Brain pericyte (primary cell): ENCODE results near the gene HSPA1L.
"Not testable (repeated sequence)": the region's sequence is repeated elsewhere in the genome, so short reads cannot be mapped to it uniquely, and the experiment has no call there.

Experiments used
- DNase-seq: peaks from one replicate; pipeline ENCODE4 v3.0.0-alpha.2; 2012; ENCODE audit warnings: low read depth, low spot score

Gene HSPA1L

GRCh38 chr6:31815025-31815838 lies at the start of gene HSPA1L, which contains the start of gene HSPA1A:
Gene HSPA1L, minus strand, starts transcription at chr6:31815283. Its CDS starts 3,311 bp downstream, at chr6:31811972.
Gene HSPA1A, plus strand, starts transcription at chr6:31815543. Its CDS starts 214 bp downstream, at chr6:31815757.
- DNase-seq, result peak; percentile 79

- no peak for DNase-seq
These were observed 49.7 kb upstream of the HSPA1L start for GRCh38 chr6:31864818-31865204.

DNA sequence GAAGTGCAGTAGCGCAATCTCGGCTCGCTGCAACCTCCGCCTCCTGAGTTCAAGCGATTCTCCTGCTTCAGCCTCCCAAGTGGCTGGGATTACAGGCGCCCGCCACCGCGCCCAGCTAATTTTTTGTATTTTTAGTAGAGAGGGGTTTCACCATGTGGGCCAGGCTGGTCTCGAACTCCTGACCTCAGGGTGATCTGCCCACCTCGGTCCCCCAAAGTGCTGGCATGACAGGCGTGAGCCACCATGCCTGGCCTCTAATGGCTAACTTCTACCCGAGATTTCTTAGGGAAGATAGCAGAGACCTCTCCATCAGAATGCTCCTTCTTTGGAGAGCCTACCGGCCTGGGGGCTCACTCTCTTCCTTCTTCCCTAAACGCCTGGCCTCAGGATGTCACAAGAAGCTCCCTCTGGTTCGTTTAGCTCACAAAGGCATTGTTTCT lies 49.1 kb upstream of the HSPA1L start:
- DNase-seq, result not testable (repeated sequence)

DNA sequence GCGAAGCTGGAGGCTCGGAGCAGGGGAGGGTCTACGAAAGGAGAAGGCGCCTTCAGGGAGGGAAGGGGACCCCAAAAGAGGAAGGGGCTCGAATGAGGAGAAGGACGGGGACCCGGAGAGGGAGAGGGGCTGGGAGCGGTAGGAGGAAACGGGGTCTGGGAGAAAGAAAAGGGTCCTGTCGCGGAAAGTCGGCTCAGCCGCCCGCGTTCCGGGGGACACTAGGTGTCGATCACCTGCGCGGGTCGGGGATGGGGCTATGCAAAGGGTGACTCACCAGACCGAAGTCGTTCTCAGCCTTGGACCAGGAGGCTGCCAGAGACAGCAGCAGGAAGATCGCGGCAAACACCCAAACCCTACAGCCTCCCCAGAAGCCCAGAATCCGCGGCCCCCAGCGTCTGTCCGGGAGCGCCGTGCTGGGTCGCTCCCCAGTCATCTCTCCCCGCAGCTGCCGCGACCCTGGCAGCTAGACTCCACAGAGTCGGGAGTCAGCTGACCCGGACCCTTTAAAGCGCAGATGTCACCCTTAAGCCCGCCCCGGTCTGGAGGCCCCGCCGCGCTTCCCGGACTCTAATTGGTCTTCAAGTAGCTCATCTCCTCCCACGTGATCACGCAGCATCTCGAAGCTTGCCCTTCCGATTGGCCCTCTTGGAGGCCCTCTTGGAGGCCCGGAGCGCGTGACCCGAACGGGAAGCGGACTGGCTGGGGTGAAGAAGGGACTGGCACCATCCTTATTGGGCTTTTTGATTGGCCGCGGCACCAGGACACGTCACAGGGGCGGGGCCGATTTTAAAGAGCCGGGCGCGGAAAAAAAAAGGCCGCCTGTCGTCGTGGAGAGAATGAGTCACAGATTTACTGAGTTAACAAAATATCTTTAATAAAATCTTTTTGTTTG lies 47.5 kb upstream of the HSPA1L start, which contains the start of gene NEU1:
Gene NEU1 (minus strand): TSS at position 478 of the 892 bp plus-strand sequence. CDS start 45 bp downstream, at position 433.
- peak; percentile 100 for DNase-seq

DNA sequence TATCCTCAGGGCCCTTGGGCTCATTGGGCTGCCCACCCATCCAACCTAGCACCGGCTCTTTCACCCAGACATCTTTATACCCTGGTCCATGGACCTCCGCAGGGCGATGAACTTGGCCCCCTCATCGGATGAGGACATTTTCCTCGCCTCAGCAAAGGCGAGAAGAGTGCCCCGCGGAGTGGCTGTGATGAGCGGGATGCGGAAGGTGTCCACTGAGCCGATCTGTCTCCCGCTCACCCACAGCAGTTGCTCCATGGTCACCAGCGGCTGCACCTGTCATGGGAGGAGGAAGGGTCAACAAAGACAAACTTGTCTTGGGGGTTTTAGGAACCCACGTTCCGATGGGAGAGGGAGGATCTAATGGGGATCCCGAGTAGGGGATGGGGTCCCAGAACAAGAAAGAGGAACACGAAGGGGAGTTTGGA lies 46.8 kb upstream of the HSPA1L start:
- DNase-seq, result no peak

GRCh38 chr6:31861150-31861549 lies 46.1 kb upstream of the HSPA1L start:
- no peak for DNase-seq

GRCh38 chr6:31860349-31860748 lies 45.3 kb upstream of the HSPA1L start:
- no peak for DNase-seq

- no peak for DNase-seq
These were observed 44.8 kb upstream of the HSPA1L start for GRCh38 chr6:31859923-31860322.

DNA sequence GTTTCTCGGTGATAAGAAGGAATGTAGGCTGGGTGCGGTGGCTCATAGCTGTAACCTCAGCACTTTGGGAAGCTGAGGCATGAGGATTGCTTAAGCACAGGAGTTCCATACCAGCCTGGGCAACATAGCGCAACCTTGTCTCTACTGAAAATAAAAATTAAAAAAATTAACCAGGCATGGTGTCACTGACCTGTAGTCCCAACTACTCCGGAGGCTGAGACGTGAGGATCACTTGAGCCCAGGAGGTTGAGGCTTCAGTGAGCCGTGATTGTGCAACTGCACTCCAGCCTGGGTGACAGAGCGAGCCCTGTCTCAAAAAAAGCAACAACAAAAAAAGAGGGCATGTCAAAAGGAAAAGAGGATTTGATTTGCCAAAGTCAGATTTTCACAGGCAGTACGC lies 43.6 kb upstream of the HSPA1L start:
- no peak for DNase-seq

- DNase-seq, result not testable (repeated sequence)
These were observed 42.7 kb upstream of the HSPA1L start for GRCh38 chr6:31857774-31858173.

DNA sequence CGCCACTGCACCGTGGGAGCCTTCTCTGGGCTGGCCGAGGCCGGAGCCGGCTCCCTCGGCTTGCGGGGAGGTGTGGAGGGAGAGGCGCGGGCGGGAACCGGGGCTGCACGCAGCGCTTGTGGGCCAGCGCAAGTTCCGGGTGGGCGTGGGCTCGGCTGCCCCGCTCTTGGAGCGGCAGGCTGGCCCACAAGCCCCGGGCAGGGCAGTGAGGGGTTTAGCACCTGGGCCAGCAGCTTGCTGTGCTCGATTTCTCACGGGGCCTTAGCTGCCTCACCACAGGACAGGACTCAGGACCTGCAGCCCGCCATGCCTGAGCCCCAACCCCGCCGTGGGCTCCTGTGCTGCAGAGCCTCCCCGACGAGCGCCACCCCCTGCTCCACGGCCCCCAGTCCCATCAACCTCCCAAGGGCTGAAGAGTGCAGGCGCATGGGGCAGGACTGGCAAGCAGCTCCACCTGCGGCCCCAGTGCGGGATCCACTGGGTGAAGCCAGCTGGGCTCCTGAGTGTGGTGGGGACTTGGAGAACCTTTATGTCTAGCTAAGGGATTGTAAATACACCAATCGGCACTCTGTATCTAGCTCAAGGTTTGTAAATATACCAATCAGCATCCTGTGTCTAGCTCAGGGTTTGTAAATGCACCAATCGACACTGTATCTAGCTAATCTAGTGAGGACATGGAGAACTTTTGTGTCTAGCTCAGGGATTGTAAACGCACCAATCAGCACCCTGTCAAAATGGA lies 37.1 kb upstream of the HSPA1L start:
- not testable (repeated sequence) for DNase-seq

DNA sequence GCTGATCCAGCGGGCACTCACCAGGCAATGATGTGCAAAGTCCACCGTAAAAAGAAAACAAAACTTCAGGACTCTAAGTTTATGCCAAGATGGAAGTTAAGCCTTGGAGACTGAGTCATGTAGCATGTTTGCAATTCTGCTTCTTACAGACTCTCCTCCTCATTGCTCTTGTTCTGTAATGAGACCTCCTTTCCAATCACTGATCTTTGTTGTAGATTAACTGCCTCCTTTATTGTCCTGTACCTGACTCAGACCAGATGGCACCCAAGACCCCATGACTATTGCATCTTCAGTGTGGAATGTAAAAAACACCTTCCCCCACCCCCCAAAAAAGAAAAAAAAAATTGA lies 36.4 kb upstream of the HSPA1L start:
- no peak for DNase-seq

- DNase-seq, result no peak
These were observed 35.8 kb upstream of the HSPA1L start for GRCh38 chr6:31850765-31851484.

- DNase-seq, result no peak
These were observed 32.3 kb upstream of the HSPA1L start for GRCh38 chr6:31847276-31847978.

DNA sequence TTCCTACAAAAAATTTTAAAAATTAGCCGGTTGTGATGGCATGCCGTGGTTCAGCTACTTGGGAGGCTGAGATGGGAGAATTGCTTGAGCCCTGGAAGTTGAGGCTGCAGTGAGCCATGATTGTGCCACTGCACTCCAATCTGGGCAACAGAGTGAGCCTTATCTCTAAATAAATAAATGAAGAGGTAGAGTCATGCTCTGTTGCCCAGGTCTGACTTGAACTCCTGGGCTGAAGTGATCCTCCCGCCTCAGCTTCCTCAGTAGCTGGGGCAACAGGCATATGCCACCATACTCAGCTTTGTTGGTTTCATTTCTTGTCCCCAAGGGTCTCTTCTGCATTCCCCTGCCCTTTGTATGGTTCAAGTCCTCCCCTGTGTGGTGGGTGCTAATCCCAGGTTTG lies 29.4 kb upstream of the HSPA1L start:
- no peak for DNase-seq

DNA sequence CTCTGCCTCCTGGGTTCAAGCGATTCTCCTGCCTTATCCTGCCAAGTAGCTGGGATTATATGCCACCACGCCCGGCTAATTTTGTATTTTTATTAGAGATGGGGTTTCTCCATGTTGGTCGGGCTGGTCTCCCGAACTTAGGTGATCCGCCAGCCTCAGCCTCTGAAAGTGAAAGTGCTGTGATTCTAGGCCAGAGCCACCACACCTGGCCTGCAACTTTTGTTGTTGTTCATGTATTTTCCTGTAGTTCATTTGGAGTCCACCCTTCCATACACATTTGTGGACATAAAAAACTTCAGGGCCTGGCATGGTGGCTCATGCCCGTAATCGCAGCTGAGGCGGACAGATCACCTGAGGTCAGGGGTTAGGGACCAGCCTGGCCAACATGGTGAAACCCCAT lies 27.0 kb upstream of the HSPA1L start:
- DNase-seq, result no peak

DNA sequence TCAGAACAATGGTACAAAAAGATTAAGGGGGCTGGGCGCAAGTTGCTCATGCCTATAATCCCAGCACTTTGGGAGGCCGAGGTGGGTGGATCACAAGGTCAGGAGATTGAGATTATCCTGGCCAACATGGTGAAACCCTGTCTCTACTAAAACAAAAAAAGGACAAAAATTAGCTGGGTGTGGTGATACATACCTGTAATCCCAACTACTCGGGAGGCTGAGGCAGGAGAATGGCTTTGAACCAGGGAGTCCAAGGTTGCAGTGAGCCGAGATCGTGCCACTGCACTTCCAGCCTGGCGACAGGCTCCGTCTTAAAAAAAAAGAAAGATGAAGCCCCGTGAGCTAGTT lies 24.7 kb upstream of the HSPA1L start:
- not testable (repeated sequence) for DNase-seq

GRCh38 chr6:31838968-31839367 lies 23.9 kb upstream of the HSPA1L start:
- DNase-seq, result no peak

DNA sequence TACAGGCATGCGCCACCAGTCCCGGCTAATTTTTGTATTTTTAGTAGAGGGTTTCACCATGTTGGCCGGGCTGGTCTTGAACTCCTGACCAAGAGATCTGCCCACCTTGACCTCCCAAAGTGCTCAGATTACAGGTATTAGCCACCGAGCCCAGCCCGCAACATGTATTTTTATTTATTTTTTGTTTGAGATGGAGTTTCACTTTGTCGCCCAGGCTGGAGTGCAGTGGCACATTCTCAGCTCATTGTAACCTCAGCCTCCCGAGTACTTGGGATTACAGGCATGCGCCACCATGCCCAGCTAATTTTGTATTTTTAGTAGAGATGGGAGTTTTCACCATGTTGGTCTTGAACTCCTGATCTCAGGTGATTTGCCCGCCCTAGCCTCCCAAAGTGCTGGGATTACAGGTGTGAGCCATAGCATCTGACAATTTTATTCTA lies 23.1 kb upstream of the HSPA1L start:
- DNase-seq, result not testable (repeated sequence)

- DNase-seq, result no peak
These were observed 22.5 kb upstream of the HSPA1L start for GRCh38 chr6:31837369-31838113.
